ENCODE data around the gene MAP3K20. TPM values are rescaled to one million over a fixed set of nuclear protein-coding genes. Genes with fewer than 3 reads are reported as not detected.
A peak's percentile ranks its signal among the peaks of the same experiment; 100 is the strongest.

Gene MAP3K20
- total and polyA plus RNA-seq, 5 donors from 2014 or later, result 1.3 to 1.9 (median 1.7) TPM

GRCh38 chr2:173216051-173216450, 140.4 kb downstream of the MAP3K20 start:
- DNase-seq (no peak), ATAC-seq (ENCODE audit: low read depth in 2 of 2) (no peak)
- Mint-ChIP-seq H3K9me3 (no peaks in the 10 kb centered on the region), H3K4me3 (no peak overlapping the region), H3K27ac (peak overlapping the region in 1 of 3 donors; percentile 81), H3K4me1 (peaks cover 5 to 14% (median 10%) of the 10 kb centered on the region in 4 donors), H3K27me3 (peaks cover 4% of the 10 kb centered on the region), H3K36me3 (no peaks in the 10 kb centered on the region)
- H3K4me1 ChIP-seq (ENCODE audit: control insufficient read depth, insufficient read depth, low read length, poor library complexity, severe bottlenecking), result peaks cover 15% of the 10 kb centered on the region
- no peaks in the 10 kb centered on the region for H3K9me3 ChIP-seq (ENCODE audit: control insufficient read depth in 2 of 2, low read length in 2 of 2)
- no peak overlapping the region for H3K27ac ChIP-seq (ENCODE audit: insufficient read depth, low read length, poor library complexity, severe bottlenecking)
- no peaks in the 10 kb centered on the region for H3K36me3 ChIP-seq (ENCODE audit: control insufficient read depth, insufficient read depth, low read length)
- H3K4me3 ChIP-seq (ENCODE audit: low read depth, low read length), result no peak overlapping the region
- H3K27me3 ChIP-seq (ENCODE audit: control insufficient read depth, insufficient read depth, low read length), result no peaks in the 10 kb centered on the region

- DNase-seq, result no peak
- ATAC-seq (ENCODE audit: low read depth in 2 of 2), result no peak
- peaks cover 5 to 14% (median 10%) of the 10 kb centered on the region in 4 donors for H3K4me1 Mint-ChIP-seq
- Histone ChIP-seq H3K27ac (ENCODE audit: insufficient read depth, low read length, poor library complexity, severe bottlenecking) (no peak overlapping the region), H3K27me3 (ENCODE audit: control insufficient read depth, insufficient read depth, low read length) (no peaks in the 10 kb centered on the region), H3K4me1 (ENCODE audit: control insufficient read depth, insufficient read depth, low read length, poor library complexity, severe bottlenecking) (peaks cover 15% of the 10 kb centered on the region), H3K36me3 (ENCODE audit: control insufficient read depth, insufficient read depth, low read length) (no peaks in the 10 kb centered on the region), H3K4me3 (ENCODE audit: low read depth, low read length) (no peak overlapping the region), H3K9me3 (ENCODE audit: control insufficient read depth in 2 of 2, low read length in 2 of 2) (no peaks in the 10 kb centered on the region)
- no peaks in the 10 kb centered on the region for H3K9me3 Mint-ChIP-seq
- peaks cover 4% of the 10 kb centered on the region for H3K27me3 Mint-ChIP-seq
- H3K27ac Mint-ChIP-seq, result no peak overlapping the region
- H3K4me3 Mint-ChIP-seq, result no peak overlapping the region
- H3K36me3 Mint-ChIP-seq, result no peaks in the 10 kb centered on the region
These were observed 141.0 kb downstream of the MAP3K20 start for GRCh38 chr2:173216668-173217067.

GRCh38 chr2:173217116-173217840, 141.6 kb downstream of the MAP3K20 start:
- peaks cover 5 to 14% (median 10%) of the 10 kb centered on the region in 4 donors for H3K4me1 Mint-ChIP-seq
- Histone ChIP-seq H3K9me3 (ENCODE audit: control insufficient read depth in 2 of 2, low read length in 2 of 2) (no peaks in the 10 kb centered on the region), H3K4me3 (ENCODE audit: low read depth, low read length) (no peak overlapping the region), H3K4me1 (ENCODE audit: control insufficient read depth, insufficient read depth, low read length, poor library complexity, severe bottlenecking) (peaks cover 15% of the 10 kb centered on the region), H3K27me3 (ENCODE audit: control insufficient read depth, insufficient read depth, low read length) (no peaks in the 10 kb centered on the region), H3K27ac (ENCODE audit: insufficient read depth, low read length, poor library complexity, severe bottlenecking) (no peak overlapping the region), H3K36me3 (ENCODE audit: control insufficient read depth, insufficient read depth, low read length) (no peaks in the 10 kb centered on the region)
- no peak for ATAC-seq (ENCODE audit: low read depth in 2 of 2)
- DNase-seq, result no peak
- no peaks in the 10 kb centered on the region for H3K36me3 Mint-ChIP-seq
- no peak overlapping the region for H3K4me3 Mint-ChIP-seq
- H3K27me3 Mint-ChIP-seq, result peaks cover 4% of the 10 kb centered on the region
- no peak overlapping the region for H3K27ac Mint-ChIP-seq
- H3K9me3 Mint-ChIP-seq, result no peaks in the 10 kb centered on the region

GRCh38 chr2:173218326-173219056, 142.8 kb downstream of the MAP3K20 start:
- H3K27me3 ChIP-seq (ENCODE audit: control insufficient read depth, insufficient read depth, low read length), result no peaks in the 10 kb centered on the region
- ATAC-seq (ENCODE audit: low read depth in 2 of 2) (no peak), DNase-seq (no peak)
- H3K4me3 Mint-ChIP-seq, result peak overlapping the region in 3 of 4 donors; percentile 19 to 83 (median 55)
- no peaks in the 10 kb centered on the region for H3K36me3 Mint-ChIP-seq
- H3K27me3 Mint-ChIP-seq, result peaks cover 4% of the 10 kb centered on the region
- no peaks in the 10 kb centered on the region for H3K36me3 ChIP-seq (ENCODE audit: control insufficient read depth, insufficient read depth, low read length)
- H3K4me3 ChIP-seq (ENCODE audit: low read depth, low read length), result peak overlapping the region; percentile 20
- no peaks in the 10 kb centered on the region for H3K9me3 Mint-ChIP-seq
- no peaks in the 10 kb centered on the region for H3K9me3 ChIP-seq (ENCODE audit: control insufficient read depth in 2 of 2, low read length in 2 of 2)
- peaks cover 15% of the 10 kb centered on the region for H3K4me1 ChIP-seq (ENCODE audit: control insufficient read depth, insufficient read depth, low read length, poor library complexity, severe bottlenecking)
- H3K4me1 Mint-ChIP-seq, result peaks cover 5 to 14% (median 10%) of the 10 kb centered on the region in 4 donors
- no peak overlapping the region for H3K27ac Mint-ChIP-seq
- peak overlapping the region; percentile 3 for H3K27ac ChIP-seq (ENCODE audit: insufficient read depth, low read length, poor library complexity, severe bottlenecking)

- no peak overlapping the region for H3K27ac Mint-ChIP-seq
- no peak for ATAC-seq (ENCODE audit: low read depth in 2 of 2)
These were observed 145.6 kb downstream of the MAP3K20 start for GRCh38 chr2:173221132-173221695.

GRCh38 chr2:173221937-173222594, 146.4 kb downstream of the MAP3K20 start:
- Histone ChIP-seq H3K27me3 (ENCODE audit: control insufficient read depth, insufficient read depth, low read length) (no peaks in the 10 kb centered on the region), H3K4me1 (ENCODE audit: control insufficient read depth, insufficient read depth, low read length, poor library complexity, severe bottlenecking) (peaks cover 15% of the 10 kb centered on the region), H3K27ac (ENCODE audit: insufficient read depth, low read length, poor library complexity, severe bottlenecking) (no peak overlapping the region), H3K36me3 (ENCODE audit: control insufficient read depth, insufficient read depth, low read length) (no peaks in the 10 kb centered on the region), H3K4me3 (ENCODE audit: low read depth, low read length) (no peak overlapping the region), H3K9me3 (ENCODE audit: control insufficient read depth in 2 of 2, low read length in 2 of 2) (no peaks in the 10 kb centered on the region)
- Mint-ChIP-seq H3K27me3 (peaks cover 4% of the 10 kb centered on the region), H3K4me1 (peaks cover 5 to 14% (median 10%) of the 10 kb centered on the region in 4 donors), H3K4me3 (no peak overlapping the region), H3K9me3 (no peaks in the 10 kb centered on the region), H3K36me3 (no peaks in the 10 kb centered on the region), H3K27ac (no peak overlapping the region)
- DNase-seq (no peak), ATAC-seq (ENCODE audit: low read depth in 2 of 2) (no peak)

More at GRCh38 chr2:173221132-173221695, 145.6 kb downstream of the MAP3K20 start:
- Mint-ChIP-seq H3K4me3 (no peak overlapping the region), H3K36me3 (no peaks in the 10 kb centered on the region), H3K27me3 (peaks cover 4% of the 10 kb centered on the region), H3K9me3 (no peaks in the 10 kb centered on the region), H3K4me1 (peaks cover 5 to 14% (median 10%) of the 10 kb centered on the region in 4 donors)
- H3K4me1 ChIP-seq (ENCODE audit: control insufficient read depth, insufficient read depth, low read length, poor library complexity, severe bottlenecking), result peaks cover 15% of the 10 kb centered on the region
- no peak for DNase-seq
- H3K27ac ChIP-seq (ENCODE audit: insufficient read depth, low read length, poor library complexity, severe bottlenecking), result no peak overlapping the region
- H3K9me3 ChIP-seq (ENCODE audit: control insufficient read depth in 2 of 2, low read length in 2 of 2), result no peaks in the 10 kb centered on the region
- no peaks in the 10 kb centered on the region for H3K27me3 ChIP-seq (ENCODE audit: control insufficient read depth, insufficient read depth, low read length)
- H3K4me3 ChIP-seq (ENCODE audit: low read depth, low read length), result no peak overlapping the region
- H3K36me3 ChIP-seq (ENCODE audit: control insufficient read depth, insufficient read depth, low read length), result no peaks in the 10 kb centered on the region

GRCh38 chr2:173223871-173224270, 148.2 kb downstream of the MAP3K20 start:
- peaks cover 3% of the 10 kb centered on the region for H3K27me3 ChIP-seq (ENCODE audit: control insufficient read depth, insufficient read depth, low read length)
- Mint-ChIP-seq H3K4me1 (peaks cover 2 to 5% (median 4%) of the 10 kb centered on the region in 4 donors), H3K4me3 (no peak overlapping the region), H3K27ac (no peak overlapping the region), H3K27me3 (no peaks in the 10 kb centered on the region), H3K9me3 (no peaks in the 10 kb centered on the region), H3K36me3 (no peaks in the 10 kb centered on the region)
- DNase-seq (no peak), ATAC-seq (ENCODE audit: low read depth in 2 of 2) (no peak)
- H3K27ac ChIP-seq (ENCODE audit: insufficient read depth, low read length, poor library complexity, severe bottlenecking), result no peak overlapping the region
- no peaks in the 10 kb centered on the region for H3K36me3 ChIP-seq (ENCODE audit: control insufficient read depth, insufficient read depth, low read length)
- no peak overlapping the region for H3K4me3 ChIP-seq (ENCODE audit: low read depth, low read length)
- H3K9me3 ChIP-seq (ENCODE audit: control insufficient read depth in 2 of 2, low read length in 2 of 2), result no peaks in the 10 kb centered on the region
- peaks cover 7% of the 10 kb centered on the region for H3K4me1 ChIP-seq (ENCODE audit: control insufficient read depth, insufficient read depth, low read length, poor library complexity, severe bottlenecking)

Measured in CD4-positive, CD25-positive, alpha-beta regulatory T cell (primary cell).